ENCODE results near the gene KCNG4. TPM values are rescaled to one million over a fixed set of nuclear protein-coding genes. Genes with fewer than 3 reads are reported as not detected.

KCNG4 gene
- total and polyA plus RNA-seq, 2 donors (not counting 3 experiments of a cell fraction or from before 2014, with no cell fraction given) = not detected

DNA sequence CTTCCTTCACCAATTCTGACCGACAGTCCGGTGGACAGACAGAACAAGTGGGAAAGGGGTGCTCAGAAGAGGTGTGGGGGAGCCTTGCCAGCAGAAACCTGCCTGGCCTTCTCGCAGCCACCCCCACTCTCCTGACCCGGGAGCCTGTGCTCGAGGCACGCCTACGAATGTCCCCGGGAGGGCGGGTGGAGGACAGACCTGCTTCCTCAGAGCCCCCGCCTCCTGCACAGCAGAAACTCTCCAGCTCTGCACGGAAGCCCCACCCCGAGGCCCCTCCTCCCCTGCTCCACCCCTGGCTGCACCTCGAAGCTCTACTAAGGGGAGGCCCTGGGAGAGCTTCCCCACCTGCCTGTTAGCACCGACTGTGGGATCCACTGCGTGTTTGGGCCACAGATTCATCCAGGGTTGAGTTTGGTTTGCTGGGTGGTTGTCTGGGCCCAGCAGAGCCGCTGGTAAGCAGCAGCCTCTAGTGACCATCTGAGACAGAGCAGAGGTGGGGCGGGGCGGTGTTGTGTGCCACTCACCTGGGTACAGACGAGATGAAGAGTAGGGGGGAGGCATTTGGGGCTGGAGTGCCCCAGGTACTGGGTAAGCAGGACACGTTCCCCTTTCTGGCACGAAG lies 59.2 kb downstream of the KCNG4 start:
- Histone ChIP-seq H4K20me1 (replicated peaks; ENCODE audit: control insufficient read depth, extremely low read depth, insufficient read depth, low read length) (no peaks in the 10 kb centered on the region), H3K9ac (replicated peaks; ENCODE audit: extremely low read depth, insufficient read depth, low read length) (no peak overlapping the region), H3K9me3 (replicated peaks; ENCODE audit: control insufficient read depth, insufficient read depth, low read length) (no peaks in the 10 kb centered on the region), H3K4me3 (replicated peaks in 1 of 3; ENCODE audit: insufficient read depth in 1 of 3, low read depth in 1 of 3, low read length in 3 of 3) (no peak overlapping the region), H3K4me1 (ENCODE audit: control insufficient read depth, extremely low read depth, insufficient read depth, low read length) (peaks cover 30% of the 10 kb centered on the region), H3K27me3 (ENCODE audit: control insufficient read depth in 2 of 2, insufficient read depth in 2 of 2, low read length in 2 of 2) (no peaks in the 10 kb centered on the region), H3K36me3 (ENCODE audit: control insufficient read depth in 2 of 2, extremely low read depth in 1 of 2, insufficient read depth in 2 of 2, low read length in 2 of 2) (peaks cover 6 to 44% of the 10 kb centered on the region in 2 experiments), H2AFZ (ENCODE audit: low read depth, low read length) (no peak overlapping the region), H3K79me2 (ENCODE audit: control insufficient read depth, insufficient read depth, low read length) (peaks cover 13% of the 10 kb centered on the region), H3K9me1 (replicated peaks; ENCODE audit: control insufficient read depth, extremely low read depth, insufficient read depth, low read length) (no peaks in the 10 kb centered on the region), H3K4me2 (ENCODE audit: insufficient read depth, low read length) (no peak overlapping the region), H3K27ac (ENCODE audit: insufficient read depth, low read depth, low read length) (no peak overlapping the region)
- BruUV-seq (replicated peaks) = no TSS peak
- DNase-seq (ENCODE audit: low read depth, low spot score) = no peak
- ChIA-PET CTCF (interaction anchor here (1.2 kb wide), 1 partner anchor 8 kb away, joined by 3 read pairs; no protein-coding TSS in a partner anchor), POLR2A (no interaction called here)
- TF ChIP-seq, protein P1, sequence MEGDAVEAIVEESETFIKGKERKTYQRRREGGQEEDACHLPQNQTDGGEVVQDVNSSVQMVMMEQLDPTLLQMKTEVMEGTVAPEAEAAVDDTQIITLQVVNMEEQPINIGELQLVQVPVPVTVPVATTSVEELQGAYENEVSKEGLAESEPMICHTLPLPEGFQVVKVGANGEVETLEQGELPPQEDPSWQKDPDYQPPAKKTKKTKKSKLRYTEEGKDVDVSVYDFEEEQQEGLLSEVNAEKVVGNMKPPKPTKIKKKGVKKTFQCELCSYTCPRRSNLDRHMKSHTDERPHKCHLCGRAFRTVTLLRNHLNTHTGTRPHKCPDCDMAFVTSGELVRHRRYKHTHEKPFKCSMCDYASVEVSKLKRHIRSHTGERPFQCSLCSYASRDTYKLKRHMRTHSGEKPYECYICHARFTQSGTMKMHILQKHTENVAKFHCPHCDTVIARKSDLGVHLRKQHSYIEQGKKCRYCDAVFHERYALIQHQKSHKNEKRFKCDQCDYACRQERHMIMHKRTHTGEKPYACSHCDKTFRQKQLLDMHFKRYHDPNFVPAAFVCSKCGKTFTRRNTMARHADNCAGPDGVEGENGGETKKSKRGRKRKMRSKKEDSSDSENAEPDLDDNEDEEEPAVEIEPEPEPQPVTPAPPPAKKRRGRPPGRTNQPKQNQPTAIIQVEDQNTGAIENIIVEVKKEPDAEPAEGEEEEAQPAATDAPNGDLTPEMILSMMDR (IDR thresholded peaks at IDR 0.05; ENCODE audit: extremely low read depth in 1 of 2, insufficient read depth in 1 of 2, low read depth in 1 of 2, low read length in 2 of 2) = no peak
- TF ChIP-seq POLR2AphosphoS5 (IDR thresholded peaks at IDR 0.05; ENCODE audit: insufficient read depth, low read depth, low read length) (no peak), GATA2 (IDR thresholded peaks at IDR 0.05; ENCODE audit: insufficient read depth, insufficient read length, low read depth, low read length) (no peak)
- TF ChIP-seq, protein P2, sequence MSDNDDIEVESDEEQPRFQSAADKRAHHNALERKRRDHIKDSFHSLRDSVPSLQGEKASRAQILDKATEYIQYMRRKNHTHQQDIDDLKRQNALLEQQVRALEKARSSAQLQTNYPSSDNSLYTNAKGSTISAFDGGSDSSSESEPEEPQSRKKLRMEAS (IDR thresholded peaks at IDR 0.05; ENCODE audit: insufficient read depth, insufficient read length) = no peak
- dilution Hi-C loops (cut with MboI; ENCODE audit: extremely low pct_ligation_motif_present, low sequenced_read_pairs) = no loop called here
- intact Hi-C loops (cut with micrococcal nuclease) = no loop called here
- no peak for FAIRE-seq
